ENCODE results near the gene PWWP3B. TPM values are rescaled to one million over a fixed set of nuclear protein-coding genes. Genes with fewer than 3 reads are reported as not detected.
"Not testable (repeated sequence)": the region's sequence is repeated elsewhere in the genome, so short reads cannot be mapped to it uniquely, and the experiment has no call there.

Gene PWWP3B
- total RNA-seq, 1 experiment from 2014 or later = 0.26 TPM

GRCh38 chrX:106177982-106178321 lies 9.8 kb downstream of the PWWP3B start:
- intact Hi-C loops (cut with micrococcal nuclease) = loop anchor here (10.0 kb wide), 2 partner anchors 203 to 617 kb away; no protein-coding TSS in a partner anchor
- H3K9me3 Mint-ChIP-seq (ENCODE audit: unreplicated experiment) = peaks cover 11% of the 10 kb centered on the region
- H3K4me1 Mint-ChIP-seq (ENCODE audit: insufficient read depth, unreplicated experiment) = no peaks in the 10 kb centered on the region
- BruUV-seq (replicated peaks) = no TSS peak
- ChIA-PET CTCF (no interaction called here), POLR2A (no interaction called here)
- no peak overlapping the region for H3K4me3 Mint-ChIP-seq (ENCODE audit: unreplicated experiment)
- H3K27me3 Mint-ChIP-seq (ENCODE audit: insufficient read depth, unreplicated experiment) = peaks cover 60% of the 10 kb centered on the region
- H3K36me3 Mint-ChIP-seq (ENCODE audit: insufficient read depth, unreplicated experiment) = no peaks in the 10 kb centered on the region
- no peak for TF ChIP-seq CTCF (IDR thresholded peaks at IDR 0.05; ENCODE audit: unreplicated experiment)
- no peak for DNase-seq (ENCODE audit: unreplicated experiment)
- H3K27ac Mint-ChIP-seq (ENCODE audit: low read depth, unreplicated experiment) = no peak overlapping the region

- ChIA-PET POLR2A (no interaction called here), CTCF (interaction anchor here (0.6 kb wide), 1 partner anchor 8 kb away, joined by 3 read pairs; no protein-coding TSS in a partner anchor)
- intact Hi-C loops (cut with micrococcal nuclease) = loop anchor here (10.0 kb wide), 2 partner anchors 204 to 616 kb away; no protein-coding TSS in a partner anchor
- BruUV-seq (replicated peaks) = no TSS peak
- Mint-ChIP-seq H3K4me1 (ENCODE audit: insufficient read depth, unreplicated experiment) (no peaks in the 10 kb centered on the region), H3K9me3 (ENCODE audit: unreplicated experiment) (peaks cover 11% of the 10 kb centered on the region), H3K27me3 (ENCODE audit: insufficient read depth, unreplicated experiment) (peaks cover 60% of the 10 kb centered on the region), H3K36me3 (ENCODE audit: insufficient read depth, unreplicated experiment) (no peaks in the 10 kb centered on the region), H3K4me3 (ENCODE audit: unreplicated experiment) (no peak overlapping the region), H3K27ac (ENCODE audit: low read depth, unreplicated experiment) (no peak overlapping the region)
- DNase-seq (ENCODE audit: unreplicated experiment) = no peak
- no peak for TF ChIP-seq CTCF (IDR thresholded peaks at IDR 0.05; ENCODE audit: unreplicated experiment)
These were observed 10.7 kb downstream of the PWWP3B start for GRCh38 chrX:106178826-106179225.

GRCh38 chrX:106183685-106184084 lies 15.6 kb downstream of the PWWP3B start:
- Mint-ChIP-seq H3K27me3 (ENCODE audit: insufficient read depth, unreplicated experiment) (peaks cover 39% of the 10 kb centered on the region), H3K9me3 (ENCODE audit: unreplicated experiment) (peaks cover 11% of the 10 kb centered on the region)
- H3K36me3 Mint-ChIP-seq (ENCODE audit: insufficient read depth, unreplicated experiment); POLR2A ChIA-PET; intact Hi-C loops (cut with micrococcal nuclease); BruUV-seq (replicated peaks); DNase-seq (ENCODE audit: unreplicated experiment); H3K27ac Mint-ChIP-seq (ENCODE audit: low read depth, unreplicated experiment); CTCF ChIA-PET; H3K4me1 Mint-ChIP-seq (ENCODE audit: insufficient read depth, unreplicated experiment); H3K4me3 Mint-ChIP-seq (ENCODE audit: unreplicated experiment): not testable (repeated sequence)

GRCh38 chrX:106201502-106202178 lies 33.5 kb downstream of the PWWP3B start:
- no TSS peak for BruUV-seq (replicated peaks)
- no peak for TF ChIP-seq CTCF (IDR thresholded peaks at IDR 0.05; ENCODE audit: unreplicated experiment)
- Mint-ChIP-seq H3K9me3 (ENCODE audit: unreplicated experiment) (no peaks in the 10 kb centered on the region), H3K27me3 (ENCODE audit: insufficient read depth, unreplicated experiment) (peaks cover 22% of the 10 kb centered on the region), H3K4me1 (ENCODE audit: insufficient read depth, unreplicated experiment) (no peaks in the 10 kb centered on the region), H3K36me3 (ENCODE audit: insufficient read depth, unreplicated experiment) (no peaks in the 10 kb centered on the region), H3K27ac (ENCODE audit: low read depth, unreplicated experiment) (no peak overlapping the region), H3K4me3 (ENCODE audit: unreplicated experiment) (no peak overlapping the region)
- ChIA-PET CTCF (interaction anchor here (0.6 kb wide), 2 partner anchors 19 to 578 kb away, joined by 3 read pairs; no protein-coding TSS in a partner anchor), POLR2A (no interaction called here)
- no peak for DNase-seq (ENCODE audit: unreplicated experiment)
- intact Hi-C loops (cut with micrococcal nuclease) = no loop called here

Measured in MCF 10A (cell line).